H9 (cell line): Measurements from ENCODE around the gene RHOC. TPM values are rescaled to one million over a fixed set of nuclear protein-coding genes. Genes with fewer than 3 reads are reported as not detected.

ENCODE experiments used
- DNase-seq: peaks from one replicate; pipeline ENCODE4 v3.0.0-alpha.2; 2017
- H2AFZ ChIP-seq: one replicate; pipeline ENCODE4 v1.6.1; 2013; ENCODE audit warnings: mild to moderate bottlenecking, low read length, control low read depth, moderate library complexity
- H2AK5ac ChIP-seq: 2 replicates; pipeline ENCODE4 v1.6.1; 2013; ENCODE audit warnings: low read length, control low read depth, mixed read lengths; ENCODE audit not compliant: insufficient read length
- H2BK120ac ChIP-seq: one replicate; pipeline ENCODE4 v1.6.1; 2013; ENCODE audit warnings: low read depth, mild to moderate bottlenecking, low read length, control low read depth, inconsistent platforms; ENCODE audit not compliant: poor library complexity, severe bottlenecking
- H2BK12ac ChIP-seq: 2 replicates; pipeline ENCODE4 v1.6.1; 2013; ENCODE audit warnings: low read length, control low read depth, mixed read lengths, low read depth; ENCODE audit not compliant: insufficient read length
- H2BK15ac ChIP-seq: 2 replicates; pipeline ENCODE4 v1.6.1; 2013; ENCODE audit warnings: low read depth, low read length, control low read depth
- H2BK20ac ChIP-seq: one replicate; pipeline ENCODE4 v1.6.1; 2013; ENCODE audit warnings: low read depth, mild to moderate bottlenecking, low read length, control low read depth, inconsistent platforms; ENCODE audit not compliant: poor library complexity, severe bottlenecking
- H2BK5ac ChIP-seq: 2 replicates; pipeline ENCODE4 v1.6.1; 2013; ENCODE audit warnings: low read length, control low read depth, mixed read lengths; ENCODE audit not compliant: insufficient read length
- H3K14ac ChIP-seq: 2 replicates; pipeline ENCODE4 v1.6.1; 2013; ENCODE audit warnings: low read length, control low read depth; ENCODE audit not compliant: insufficient read depth
- H3K18ac ChIP-seq: 2 replicates; pipeline ENCODE4 v1.6.1; 2013; ENCODE audit warnings: low read depth, mild to moderate bottlenecking, mixed read lengths, low read length, control low read depth; ENCODE audit not compliant: insufficient read length
- H3K23ac ChIP-seq: 2 replicates; pipeline ENCODE4 v1.6.1; 2013; ENCODE audit warnings: low read length, control low read depth, mixed read lengths, low read depth; ENCODE audit not compliant: insufficient read length
- H3K23me2 ChIP-seq: 2 replicates; pipeline ENCODE4 v1.6.1; 2013; ENCODE audit warnings: low read depth, mild to moderate bottlenecking, mixed read lengths, low read length, control low read depth; ENCODE audit not compliant: insufficient read length, poor library complexity, severe bottlenecking
- H3K27ac ChIP-seq: 2 replicates; pipeline ENCODE4 v1.5.1; 2013; ENCODE audit warnings: low read length, control low read depth, mixed read lengths, low read depth; ENCODE audit not compliant: insufficient read length
- H3K27me3 ChIP-seq: 2 replicates; pipeline ENCODE4 v1.6.1; 2013; ENCODE audit warnings: low read length, control low read depth, inconsistent platforms; ENCODE audit not compliant: insufficient read depth
- H3K4ac ChIP-seq: 2 replicates; pipeline ENCODE4 v1.6.1; 2013; ENCODE audit warnings: low read depth, mild to moderate bottlenecking, control low read depth, inconsistent platforms, low read length, moderate library complexity
- H3K4me1 ChIP-seq: 2 replicates; pipeline ENCODE4 v1.6.1; 2013; ENCODE audit warnings: low read length, control low read depth, inconsistent platforms; ENCODE audit not compliant: insufficient read depth
- H3K4me2 ChIP-seq: 2 replicates; pipeline ENCODE4 v1.6.1; 2013; ENCODE audit warnings: low read length, control low read depth, mixed read lengths; ENCODE audit not compliant: insufficient read length, insufficient read depth
- H3K56ac ChIP-seq: 2 replicates; pipeline ENCODE4 v1.6.1; 2013; ENCODE audit warnings: low read depth, mild to moderate bottlenecking, mixed read lengths, low read length, control low read depth; ENCODE audit not compliant: insufficient read length
- H3K79me1 ChIP-seq: 2 replicates; pipeline ENCODE4 v1.6.1; 2013; ENCODE audit warnings: low read depth, mild to moderate bottlenecking, moderate library complexity, low read length, control low read depth, inconsistent platforms; ENCODE audit not compliant: insufficient read depth, poor library complexity, severe bottlenecking
- H3K79me2 ChIP-seq: 2 replicates; pipeline ENCODE4 v1.6.1; 2013; ENCODE audit warnings: low read length, control low read depth, inconsistent platforms; ENCODE audit not compliant: insufficient read depth
- H3K9ac ChIP-seq: 2 replicates; pipeline ENCODE4 v1.6.1; 2013; ENCODE audit warnings: low read length, control low read depth, mixed read lengths; ENCODE audit not compliant: insufficient read length; ENCODE audit errors: extremely low read depth
- H3K9me3 ChIP-seq: one replicate; pipeline ENCODE4 v1.6.1; 2013; ENCODE audit warnings: low read depth, low read length, inconsistent platforms; ENCODE audit not compliant: control insufficient read depth
- H3T11ph ChIP-seq: one replicate; pipeline ENCODE4 v1.6.1; 2013; ENCODE audit warnings: mild to moderate bottlenecking, low read length, control low read depth, inconsistent platforms
- H4K20me1 ChIP-seq: one replicate; pipeline ENCODE4 v1.6.1; 2013; ENCODE audit not compliant: control insufficient read depth, insufficient read length, insufficient read depth
- H4K5ac ChIP-seq: 2 replicates; pipeline ENCODE4 v1.6.1; 2013; ENCODE audit warnings: low read depth, mild to moderate bottlenecking, mixed read lengths, low read length, control low read depth; ENCODE audit not compliant: insufficient read length
- H4K8ac ChIP-seq: replicated peaks from 2 replicates; pipeline ENCODE4 v1.6.1; 2013; ENCODE audit warnings: low read length, control low read depth, mixed read lengths, low read depth; ENCODE audit not compliant: insufficient read length
- H4K91ac ChIP-seq: 2 replicates; pipeline ENCODE4 v1.6.1; 2013; ENCODE audit warnings: low read depth, mild to moderate bottlenecking, moderate library complexity, mixed read lengths, low read length, control low read depth; ENCODE audit not compliant: insufficient read length
- H3K27ac Mint-ChIP-seq, 3 experiments: 2 replicates in 2 of 3; 3 replicates in 1 of 3; pipeline ENCODE4 v1.8.0; 2020 to 2021; ENCODE audit warnings: mixed read lengths in 3 of 3, mild to moderate bottlenecking in 1 of 3, moderate library complexity in 1 of 3
- H3K27me3 Mint-ChIP-seq: 2 replicates; pipeline ENCODE4 v1.8.0; 2021; ENCODE audit warnings: low read depth, mild to moderate bottlenecking, moderate library complexity, mixed read lengths
- H3K36me3 Mint-ChIP-seq, 3 experiments: 2 replicates in 2 of 3; 3 replicates in 1 of 3; pipeline ENCODE4 v1.8.0; 2020 to 2021; ENCODE audit warnings: low read depth in 3 of 3, mixed read lengths in 3 of 3; ENCODE audit not compliant: insufficient read depth in 1 of 3
- H3K4me1 Mint-ChIP-seq, 2 experiments: 2 replicates each; pipeline ENCODE4 v1.8.0; 2020; ENCODE audit warnings: mixed read lengths in 2 of 2
- H3K4me3 Mint-ChIP-seq, 2 experiments: 2 replicates in 1 of 2; 3 replicates in 1 of 2; pipeline ENCODE4 v1.8.0; 2020 to 2021; ENCODE audit warnings: mild to moderate bottlenecking in 2 of 2, mixed read lengths in 2 of 2, moderate library complexity in 1 of 2
- H3K9me3 Mint-ChIP-seq, 2 experiments: 2 replicates in 1 of 2; 3 replicates in 1 of 2; pipeline ENCODE4 v1.8.0; 2020; ENCODE audit warnings: mild to moderate bottlenecking in 2 of 2, mixed read lengths in 2 of 2, moderate library complexity in 1 of 2
- CTCF ChIP-seq: fragments of 200-600 bp; sonication (generic); conservative IDR thresholded peaks from 3 replicates; pipeline ENCODE4 v1.8.0; 2021; ENCODE audit warnings: antibody characterized with exemption, mild to moderate bottlenecking
- WGBS: extraction: QIAGEN DNeasy Blood & Tissue Kit; methylation state at CpG from one replicate; pipeline ENCODE4 v1.1.7; 2013; ENCODE audit warnings: missing lambda C conversion rate, low lambda C conversion rate, mixed read lengths; ENCODE audit not compliant: insufficient read length; ENCODE audit errors: extremely low coverage; 5-methylcytosine and 5-hydroxymethylcytosine counted together
- total RNA-seq: library from RNA; stranded (reverse); gene quantifications from 2 replicates; pipeline ENCODE4 v1.2.1, GENCODE V29; 2021

RHOC gene
- total RNA-seq, 1 experiment from 2014 or later, result 68.9 TPM

DNA sequence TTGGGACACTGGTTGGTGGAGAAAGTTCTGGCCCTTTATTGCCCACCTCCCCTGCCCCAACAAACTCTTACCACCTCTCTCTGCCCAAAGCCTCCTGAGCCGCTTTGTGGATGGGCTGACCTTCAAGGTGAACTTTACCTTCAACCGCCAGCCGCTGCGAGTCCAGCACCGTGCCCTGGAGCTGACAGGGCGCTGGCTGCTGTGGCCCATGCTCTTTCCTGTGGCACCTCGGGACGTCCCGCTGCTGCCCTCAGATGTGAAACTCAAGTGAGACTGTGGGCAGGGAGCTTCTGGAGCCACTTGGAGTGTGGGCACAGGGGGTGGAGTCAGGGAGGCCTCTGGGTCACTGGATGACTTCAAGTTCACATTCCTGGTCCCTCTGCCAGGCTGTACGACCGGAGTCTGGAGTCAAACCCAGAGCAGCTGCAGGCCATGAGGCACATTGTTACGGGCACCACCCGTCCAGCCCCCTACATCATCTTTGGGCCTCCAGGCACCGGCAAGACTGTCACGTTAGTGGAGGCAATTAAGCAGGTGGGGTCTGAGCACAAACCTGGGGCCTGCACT is 12.5 kb downstream of the RHOC start:
- Histone ChIP-seq H3K4ac (no peak overlapping the region), H3K79me2 (no peaks in the 10 kb centered on the region), H3K56ac (no peak overlapping the region), H4K5ac (no peak overlapping the region), H3K4me2 (no peak overlapping the region), H3K9me3 (no peaks in the 10 kb centered on the region), H2BK15ac (no peak overlapping the region), H3K4me1 (no peaks in the 10 kb centered on the region; the same call in 1 of the 2 replicates), H4K91ac (no peak overlapping the region), H3K23me2 (no peaks in the 10 kb centered on the region), H2AK5ac (no peak overlapping the region), H3K79me1 (no peaks in the 10 kb centered on the region), H3K27me3 (peaks cover under 1% of the 10 kb centered on the region; the same call in 1 of the 2 replicates), H2BK12ac (no peak overlapping the region), H4K20me1 (peaks cover 2% of the 10 kb centered on the region), H4K8ac (no peak overlapping the region), H2AFZ (no peak overlapping the region), H3K9ac (no peak overlapping the region), H2BK5ac (no peak overlapping the region), H3K23ac (no peak overlapping the region), H2BK120ac (no peak overlapping the region), H3K27ac (no peak overlapping the region), H3T11ph (no peak overlapping the region), H3K18ac (no peak overlapping the region), H2BK20ac (no peak overlapping the region), H3K14ac (no peak overlapping the region)
- Mint-ChIP-seq H3K9me3 (no peaks in the 10 kb centered on the region), H3K27me3 (peaks cover 11% of the 10 kb centered on the region), H3K27ac (no peak overlapping the region), H3K4me3 (no peak overlapping the region), H3K36me3 (peaks cover 31 to 80% (median 76%) of the 10 kb centered on the region in 3 experiments; a peak in 6 of 7 replicates), H3K4me1 (peaks cover 15 to 23% of the 10 kb centered on the region in 2 experiments)
- no CpG with 5 or more reads among the region's 15 CpGs for WGBS
- DNase-seq, result no peak
- no peak for TF ChIP-seq CTCF
